Calu3 (cell line): Measurements from ENCODE around the gene GABRP. TPM values are rescaled to one million over a fixed set of nuclear protein-coding genes. Genes with fewer than 3 reads are reported as not detected.

Experiments
- BruUV-seq: library from RNA; stranded (reverse); fragments of 400-500 nt; replicated peaks from 2 replicates; lab custom pipeline; 2021; lab: Mats Ljungman, UMichigan
- CTCF ChIA-PET: fragments of 300-600 bp; sonication (Branson Sonifier 250); formaldehyde crosslinking; loops from one replicate; lab custom pipeline; 2022; ENCODE audit warnings: antibody characterized with exemption; lab: Charles Lee
- DNase-seq: peaks from one replicate; pipeline ENCODE4 v3.0.0; 2022
- H3K27ac Mint-ChIP-seq: one replicate; pipeline ENCODE4 v1.8.0; 2022; ENCODE audit warnings: mixed read lengths; ENCODE audit not compliant: unreplicated experiment
- H3K27me3 Mint-ChIP-seq: one replicate; pipeline ENCODE4 v1.8.0; 2022; ENCODE audit warnings: mixed read lengths; ENCODE audit not compliant: unreplicated experiment
- H3K36me3 Mint-ChIP-seq: one replicate; pipeline ENCODE4 v1.8.0; 2022; ENCODE audit warnings: mild to moderate bottlenecking, moderate library complexity, mixed read lengths; ENCODE audit not compliant: insufficient read depth, unreplicated experiment
- H3K4me1 Mint-ChIP-seq: one replicate; pipeline ENCODE4 v1.8.0; 2022; ENCODE audit warnings: mild to moderate bottlenecking, low read depth, mixed read lengths; ENCODE audit not compliant: unreplicated experiment
- H3K4me3 Mint-ChIP-seq: one replicate; pipeline ENCODE4 v1.8.0; 2022; ENCODE audit warnings: mild to moderate bottlenecking, low read depth, moderate library complexity, mixed read lengths; ENCODE audit not compliant: unreplicated experiment
- H3K9me3 Mint-ChIP-seq: one replicate; pipeline ENCODE4 v1.8.0; 2022; ENCODE audit warnings: low read depth, mixed read lengths; ENCODE audit not compliant: unreplicated experiment
- intact Hi-C: fragments of 100-400 bp; cut with micrococcal nuclease; formaldehyde crosslinking; loops from one replicate; pipeline ENCODE4 v1.10.0; 2022; ENCODE audit not compliant: unreplicated experiment
- total RNA-seq: library from RNA; stranded (reverse); gene quantifications from 2 replicates; pipeline ENCODE4 v1.2.3, GENCODE V29; 2022
- TF ChIP-seq, protein P1 (sequence below): fragments of 200-600 bp; IDR thresholded peaks from one replicate; pipeline ENCODE4 v1.8.0; 2022; ENCODE audit warnings: antibody characterized with exemption; ENCODE audit not compliant: unreplicated experiment

Gene GABRP
- total RNA-seq, 1 experiment from 2014 or later: 1,278 TPM

DNA sequence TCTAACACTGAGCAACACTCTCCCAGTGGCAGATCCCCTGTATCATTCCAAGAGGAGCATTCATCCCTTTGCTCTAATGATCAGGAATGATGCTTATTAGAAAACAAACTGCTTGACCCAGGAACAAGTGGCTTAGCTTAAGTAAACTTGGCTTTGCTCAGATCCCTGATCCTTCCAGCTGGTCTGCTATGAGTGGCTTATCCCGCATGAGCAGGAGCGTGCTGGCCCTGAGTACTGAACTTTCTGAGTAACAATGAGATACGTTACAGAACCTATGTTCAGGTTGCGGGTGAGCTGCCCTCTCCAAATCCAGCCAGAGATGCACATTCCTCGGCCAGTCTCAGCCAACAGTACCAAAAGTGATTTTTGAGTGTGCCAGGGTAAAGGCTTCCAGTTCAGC, 29.7 kb downstream of the GABRP start:
- Mint-ChIP-seq H3K4me1 (no peaks in the 10 kb centered on the region), H3K27ac (no peak overlapping the region), H3K9me3 (no peaks in the 10 kb centered on the region), H3K4me3 (no peak overlapping the region), H3K27me3 (no peaks in the 10 kb centered on the region), H3K36me3 (peaks cover 68% of the 10 kb centered on the region)
- DNase-seq: no peak
- BruUV-seq: no TSS peak
- CTCF ChIA-PET: no interaction called here
- intact Hi-C loops: loop anchor here (5.0 kb wide), 2 partner anchors 34 to 49 kb away; partner anchors contain the start of gene RANBP17
- TF ChIP-seq, protein P1, sequence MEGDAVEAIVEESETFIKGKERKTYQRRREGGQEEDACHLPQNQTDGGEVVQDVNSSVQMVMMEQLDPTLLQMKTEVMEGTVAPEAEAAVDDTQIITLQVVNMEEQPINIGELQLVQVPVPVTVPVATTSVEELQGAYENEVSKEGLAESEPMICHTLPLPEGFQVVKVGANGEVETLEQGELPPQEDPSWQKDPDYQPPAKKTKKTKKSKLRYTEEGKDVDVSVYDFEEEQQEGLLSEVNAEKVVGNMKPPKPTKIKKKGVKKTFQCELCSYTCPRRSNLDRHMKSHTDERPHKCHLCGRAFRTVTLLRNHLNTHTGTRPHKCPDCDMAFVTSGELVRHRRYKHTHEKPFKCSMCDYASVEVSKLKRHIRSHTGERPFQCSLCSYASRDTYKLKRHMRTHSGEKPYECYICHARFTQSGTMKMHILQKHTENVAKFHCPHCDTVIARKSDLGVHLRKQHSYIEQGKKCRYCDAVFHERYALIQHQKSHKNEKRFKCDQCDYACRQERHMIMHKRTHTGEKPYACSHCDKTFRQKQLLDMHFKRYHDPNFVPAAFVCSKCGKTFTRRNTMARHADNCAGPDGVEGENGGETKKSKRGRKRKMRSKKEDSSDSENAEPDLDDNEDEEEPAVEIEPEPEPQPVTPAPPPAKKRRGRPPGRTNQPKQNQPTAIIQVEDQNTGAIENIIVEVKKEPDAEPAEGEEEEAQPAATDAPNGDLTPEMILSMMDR: no peak

DNA sequence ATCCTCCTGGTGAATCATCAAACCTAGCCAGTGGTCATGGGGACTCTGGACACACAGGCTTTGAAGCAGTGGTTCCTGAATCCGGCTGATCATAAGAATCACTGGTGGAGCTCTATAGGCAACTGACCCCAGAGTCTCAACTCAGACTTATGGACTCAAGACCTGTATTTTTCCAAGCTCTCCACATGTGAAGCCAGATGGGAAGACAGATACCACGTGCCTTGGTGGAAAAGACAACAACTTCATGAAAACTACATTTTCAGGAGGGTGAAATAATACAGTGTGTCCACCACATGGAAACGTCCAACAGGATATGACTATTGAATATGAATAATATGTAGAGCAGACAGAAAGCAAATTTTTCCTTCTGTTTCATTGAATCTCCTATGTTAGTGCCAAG, 33.7 kb downstream of the GABRP start:
- H3K4me1 Mint-ChIP-seq: peaks cover 11% of the 10 kb centered on the region
- H3K27me3 Mint-ChIP-seq: no peaks in the 10 kb centered on the region
- peaks cover 32% of the 10 kb centered on the region for H3K36me3 Mint-ChIP-seq
- DNase-seq: no peak
- TF ChIP-seq, protein P1: no peak
- H3K4me3 Mint-ChIP-seq: no peak overlapping the region
- intact Hi-C loops: no loop called here
- no TSS peak for BruUV-seq
- no peaks in the 10 kb centered on the region for H3K9me3 Mint-ChIP-seq
- CTCF ChIA-PET: interaction anchor here (1.2 kb wide), 1 partner anchor 31 kb away, joined by 4 read pairs; no protein-coding TSS in a partner anchor
- no peak overlapping the region for H3K27ac Mint-ChIP-seq

DNA sequence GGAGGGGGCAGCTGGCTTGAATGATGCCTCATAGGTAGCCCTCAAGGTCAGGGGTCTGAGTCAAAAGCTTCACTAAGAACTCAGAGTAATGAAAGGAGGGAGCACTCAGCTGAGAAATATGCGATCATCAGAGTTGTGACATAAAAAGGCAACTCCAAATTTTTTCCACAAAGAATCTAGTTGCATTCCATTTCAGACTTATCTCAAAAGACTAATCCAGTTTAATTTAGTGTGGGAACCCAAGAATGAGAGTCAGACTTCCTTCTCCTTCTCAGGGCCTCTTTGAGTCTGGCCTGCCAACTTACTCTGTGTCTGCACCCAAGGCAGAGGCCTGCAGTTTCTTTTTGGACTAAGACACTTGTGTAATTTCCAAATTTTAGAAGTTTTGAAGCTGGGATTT, 34.7 kb downstream of the GABRP start:
- no TSS peak for BruUV-seq
- no peaks in the 10 kb centered on the region for H3K9me3 Mint-ChIP-seq
- no peak overlapping the region for H3K4me3 Mint-ChIP-seq
- TF ChIP-seq, protein P1: no peak
- no peak for DNase-seq
- peaks cover 11% of the 10 kb centered on the region for H3K4me1 Mint-ChIP-seq
- peaks cover 23% of the 10 kb centered on the region for H3K36me3 Mint-ChIP-seq
- intact Hi-C loops: no loop called here
- CTCF ChIA-PET: no interaction called here
- H3K27ac Mint-ChIP-seq: no peak overlapping the region
- H3K27me3 Mint-ChIP-seq: no peaks in the 10 kb centered on the region

DNA sequence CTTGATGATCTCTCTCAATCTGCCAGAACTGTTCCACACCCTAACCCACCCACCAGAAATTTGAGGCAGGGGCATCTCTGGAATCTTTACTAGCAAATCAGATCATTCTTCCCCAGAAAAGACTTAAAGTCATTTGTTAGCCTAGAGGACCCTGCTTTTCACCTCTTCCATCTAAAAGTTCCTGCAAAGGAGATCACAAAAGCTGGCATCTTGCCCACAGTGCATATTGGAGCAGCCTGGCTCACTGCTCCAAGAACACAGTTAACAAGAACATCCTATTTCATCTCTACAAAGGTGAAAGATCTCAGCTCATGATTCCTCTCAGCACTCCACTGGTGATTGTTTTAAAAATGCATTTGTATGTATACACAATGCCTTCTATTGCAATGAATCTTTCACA, 36.3 kb downstream of the GABRP start:
- Mint-ChIP-seq H3K27ac (no peak overlapping the region), H3K4me1 (peaks cover 11% of the 10 kb centered on the region), H3K4me3 (no peak overlapping the region), H3K36me3 (peaks cover 7% of the 10 kb centered on the region), H3K27me3 (no peaks in the 10 kb centered on the region), H3K9me3 (peaks cover under 1% of the 10 kb centered on the region)
- CTCF ChIA-PET: no interaction called here
- no TSS peak for BruUV-seq
- intact Hi-C loops: no loop called here
- DNase-seq: no peak
- TF ChIP-seq, protein P1: no peak
